IPS DF 6.9 (cell line): Measurements from ENCODE around the gene RNF149.
A peak's percentile ranks its signal among the peaks of the same experiment; 100 is the strongest.
"Not testable (repeated sequence)": the region's sequence is repeated elsewhere in the genome, so short reads cannot be mapped to it uniquely, and the experiment has no call there.

Source experiments
- DNase-seq: peaks from one replicate; pipeline ENCODE4 v3.0.0-alpha.2; 2013; ENCODE audit warnings: low read depth, low spot score
- H3K27ac ChIP-seq: one replicate; pipeline ENCODE4 v1.5.1; 2013; ENCODE audit warnings: low read length, control low read depth
- H3K27me3 ChIP-seq: 2 replicates; pipeline ENCODE4 v1.6.1; 2013; ENCODE audit warnings: mild to moderate bottlenecking, low read length; ENCODE audit not compliant: control insufficient read depth, insufficient read depth
- H3K36me3 ChIP-seq: 2 replicates; pipeline ENCODE4 v1.6.1; 2013; ENCODE audit warnings: low read length; ENCODE audit not compliant: control insufficient read depth, insufficient read depth
- H3K4me1 ChIP-seq: 2 replicates; pipeline ENCODE4 v1.6.1; 2013; ENCODE audit warnings: low read length; ENCODE audit not compliant: control insufficient read depth, insufficient read depth
- H3K4me3 ChIP-seq: 2 replicates; pipeline ENCODE4 v1.5.1; 2013; ENCODE audit warnings: mild to moderate bottlenecking, low read length
- H3K9me3 ChIP-seq: 2 replicates; pipeline ENCODE4 v1.6.1; 2013; ENCODE audit warnings: low read length, inconsistent platforms; ENCODE audit not compliant: control insufficient read depth, insufficient read depth
- WGBS: extraction: QIAGEN DNeasy Blood & Tissue Kit; methylation state at CpG from one replicate; pipeline ENCODE4 v1.1.7; 2013; ENCODE audit warnings: mixed read lengths, missing lambda C conversion rate; ENCODE audit not compliant: insufficient read length, insufficient coverage; 5-methylcytosine and 5-hydroxymethylcytosine counted together

The RNF149 gene

GRCh38 chr2:101308432-101309210 lies at the start of gene RNF149:
Gene RNF149, minus strand, starts transcription at chr2:101308701. Its CDS starts 113 bp downstream, at chr2:101308588.
- WGBS: no CpG with 5 or more reads among the region's 76 CpGs
- peak; percentile 54 for DNase-seq
- peak within 1 kb of the TSS; percentile 98 for H3K4me3 ChIP-seq
- H3K27ac ChIP-seq: no peak within 1 kb of the TSS
- no peaks in the 10 kb centered on the region for H3K9me3 ChIP-seq
- no peaks in the 10 kb centered on the region for H3K27me3 ChIP-seq
- peaks cover 3% of the 10 kb centered on the region; the same call in 1 of the 2 replicates for H3K4me1 ChIP-seq
- no peaks in the 10 kb centered on the region; the same call in 1 of the 2 replicates for H3K36me3 ChIP-seq

- Histone ChIP-seq H3K4me3 (no peak overlapping the region), H3K27me3 (no peaks in the 10 kb centered on the region), H3K27ac (no peak overlapping the region), H3K4me1 (no peaks in the 10 kb centered on the region), H3K9me3 (no peaks in the 10 kb centered on the region), H3K36me3 (no peaks in the 10 kb centered on the region)
- no peak for DNase-seq
Observed at GRCh38 chr2:101357376-101357775, 48.9 kb upstream of the RNF149 start.

GRCh38 chr2:101356521-101356920 lies 48.0 kb upstream of the RNF149 start:
- Histone ChIP-seq H3K27ac (no peak overlapping the region), H3K9me3 (no peaks in the 10 kb centered on the region), H3K4me1 (no peaks in the 10 kb centered on the region), H3K36me3 (no peaks in the 10 kb centered on the region), H3K4me3 (no peak overlapping the region), H3K27me3 (no peaks in the 10 kb centered on the region)
- DNase-seq: no peak
- no CpG with 5 or more reads among the region's 2 CpGs for WGBS

GRCh38 chr2:101356055-101356454 lies 47.6 kb upstream of the RNF149 start:
- DNase-seq: no peak
- WGBS: no CpG with 5 or more reads among the region's 6 CpGs
- Histone ChIP-seq H3K27me3 (no peaks in the 10 kb centered on the region), H3K4me3 (no peak overlapping the region), H3K4me1 (no peaks in the 10 kb centered on the region), H3K27ac (no peak overlapping the region), H3K9me3 (no peaks in the 10 kb centered on the region), H3K36me3 (no peaks in the 10 kb centered on the region)

- Histone ChIP-seq H3K4me1 (no peaks in the 10 kb centered on the region), H3K27me3 (no peaks in the 10 kb centered on the region), H3K4me3 (no peak overlapping the region), H3K9me3 (no peaks in the 10 kb centered on the region), H3K36me3 (no peaks in the 10 kb centered on the region), H3K27ac (no peak overlapping the region)
- no CpG with 5 or more reads among the region's 10 CpGs for whole genome bisulfite sequencing
- DNase-seq: no peak
Observed at GRCh38 chr2:101355401-101356054, 47.0 kb upstream of the RNF149 start.

- Histone ChIP-seq H3K4me1 (no peaks in the 10 kb centered on the region), H3K4me3 (no peak overlapping the region), H3K27ac (no peak overlapping the region), H3K27me3 (no peaks in the 10 kb centered on the region), H3K36me3 (no peaks in the 10 kb centered on the region), H3K9me3 (no peaks in the 10 kb centered on the region)
- WGBS: no CpG with 5 or more reads among the region's 21 CpGs
- DNase-seq: no peak
Observed at GRCh38 chr2:101354420-101355311, 46.2 kb upstream of the RNF149 start.

GRCh38 chr2:101352631-101353030 lies 44.1 kb upstream of the RNF149 start:
- not testable (repeated sequence) for H3K9me3 ChIP-seq, H3K4me3 ChIP-seq, DNase-seq, H3K27ac ChIP-seq, H3K27me3 ChIP-seq, H3K4me1 ChIP-seq, H3K36me3 ChIP-seq
- WGBS: no CpG with 5 or more reads among the region's 4 CpGs

- no peak for DNase-seq
- Histone ChIP-seq H3K4me1 (no peaks in the 10 kb centered on the region), H3K27me3 (no peaks in the 10 kb centered on the region), H3K36me3 (no peaks in the 10 kb centered on the region), H3K4me3 (no peak overlapping the region), H3K9me3 (no peaks in the 10 kb centered on the region), H3K27ac (no peak overlapping the region)
- WGBS: no CpG with 5 or more reads among the region's 7 CpGs
Observed at GRCh38 chr2:101351207-101351606, 42.7 kb upstream of the RNF149 start.

- H3K4me1 ChIP-seq: no peaks in the 10 kb centered on the region
- H3K36me3 ChIP-seq: no peaks in the 10 kb centered on the region
- DNase-seq: no peak
- H3K27me3 ChIP-seq: no peaks in the 10 kb centered on the region
- no CpG with 5 or more reads among the region's 7 CpGs for WGBS
- H3K9me3 ChIP-seq: no peaks in the 10 kb centered on the region
- H3K4me3 ChIP-seq: no peak overlapping the region
- H3K27ac ChIP-seq: no peak overlapping the region
Observed at GRCh38 chr2:101349893-101350662, 41.6 kb upstream of the RNF149 start.

- Histone ChIP-seq H3K27ac (no peak overlapping the region), H3K27me3 (no peaks in the 10 kb centered on the region), H3K36me3 (no peaks in the 10 kb centered on the region), H3K9me3 (no peaks in the 10 kb centered on the region), H3K4me1 (0 out of 2 replicates have a peak, but pooled peaks cover 2% of the 10 kb centered on the region), H3K4me3 (no peak overlapping the region)
- no peak for DNase-seq
- WGBS: no CpG with 5 or more reads among the region's 1 CpG
Observed at GRCh38 chr2:101348883-101349282, 40.4 kb upstream of the RNF149 start.
